Measurements from ENCODE around the gene CDK10.
"Not testable (repeated sequence)": the region's sequence is repeated elsewhere in the genome, so short reads cannot be mapped to it uniquely, and the experiment has no call there.

Gene CDK10, protein sequence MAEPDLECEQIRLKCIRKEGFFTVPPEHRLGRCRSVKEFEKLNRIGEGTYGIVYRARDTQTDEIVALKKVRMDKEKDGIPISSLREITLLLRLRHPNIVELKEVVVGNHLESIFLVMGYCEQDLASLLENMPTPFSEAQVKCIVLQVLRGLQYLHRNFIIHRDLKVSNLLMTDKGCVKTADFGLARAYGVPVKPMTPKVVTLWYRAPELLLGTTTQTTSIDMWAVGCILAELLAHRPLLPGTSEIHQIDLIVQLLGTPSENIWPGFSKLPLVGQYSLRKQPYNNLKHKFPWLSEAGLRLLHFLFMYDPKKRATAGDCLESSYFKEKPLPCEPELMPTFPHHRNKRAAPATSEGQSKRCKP

DNA sequence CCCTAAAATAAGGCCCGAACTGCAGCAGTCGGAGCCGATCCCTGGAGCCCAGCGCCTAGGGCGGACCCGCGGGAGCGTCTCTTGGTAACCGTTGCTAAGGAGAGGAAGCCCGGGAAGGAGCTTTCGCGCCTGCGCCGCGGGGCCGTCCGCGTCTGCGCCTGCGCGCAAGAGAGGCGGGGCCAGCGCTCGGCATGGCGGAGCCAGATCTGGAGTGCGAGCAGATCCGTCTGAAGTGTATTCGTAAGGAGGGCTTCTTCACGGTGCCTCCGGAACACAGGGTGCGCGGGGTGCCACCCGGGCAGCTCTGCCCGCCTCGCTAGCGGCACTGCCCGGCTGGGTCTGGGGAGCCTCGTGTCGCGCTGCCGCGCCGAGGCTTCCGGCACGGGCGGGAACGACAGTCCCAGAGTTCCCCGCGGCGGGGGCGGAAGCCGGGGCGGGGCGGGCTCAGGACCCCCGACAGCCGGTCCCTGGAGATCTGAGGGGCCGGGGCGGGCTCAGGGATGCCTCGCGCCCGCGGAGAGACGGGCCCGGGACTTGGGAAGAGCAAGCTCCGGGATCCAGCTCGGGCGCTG is at the start of gene CDK10:
Gene CDK10, plus strand, starts transcription at position 170 of the 572 bp plus-strand sequence. Its CDS starts 22 bp downstream, at position 192.
- peak; percentile 91 for DNase-seq

DNA sequence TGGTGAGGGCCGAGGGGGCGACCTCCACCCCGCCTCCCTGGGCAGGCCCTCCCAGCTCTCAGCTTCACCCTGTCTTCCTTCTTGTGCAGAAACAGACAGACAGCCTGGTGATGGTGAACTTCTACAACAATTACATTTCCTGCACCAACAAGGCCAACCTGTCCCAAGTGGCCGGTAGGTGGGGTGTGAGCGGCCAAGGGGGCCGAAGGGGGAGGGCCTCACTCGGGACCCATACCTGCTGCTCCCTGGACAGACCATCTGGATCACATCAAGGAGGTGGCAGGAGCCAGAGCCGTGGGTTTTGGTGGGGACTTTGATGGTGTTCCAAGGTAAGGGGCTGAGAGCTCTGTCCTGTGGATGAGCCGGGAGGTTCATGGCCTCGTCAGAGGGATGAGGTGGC is 49.1 kb upstream of the CDK10 start:
- DNase-seq: no peak

DNA sequence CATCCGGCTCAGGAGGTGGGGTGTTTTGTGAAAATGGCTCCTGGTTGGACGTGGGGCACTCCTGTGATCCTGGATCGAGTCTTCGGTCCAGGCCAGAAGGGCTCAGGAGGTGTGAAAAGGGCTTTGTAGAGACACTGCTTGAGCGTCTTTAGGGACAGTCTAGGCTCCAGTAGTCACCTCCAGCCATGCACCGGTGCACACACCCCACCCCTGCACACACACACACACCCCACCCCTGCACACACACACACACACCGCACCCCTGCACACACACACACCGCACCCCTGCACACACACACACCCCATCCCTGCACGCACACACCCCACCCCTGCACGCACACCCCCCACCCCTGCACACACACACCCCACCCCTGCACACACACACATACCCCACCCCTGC is 48.0 kb upstream of the CDK10 start:
- DNase-seq: no peak

GRCh38 chr16:89639385-89639784 is 47.1 kb upstream of the CDK10 start:
- DNase-seq: no peak

DNA sequence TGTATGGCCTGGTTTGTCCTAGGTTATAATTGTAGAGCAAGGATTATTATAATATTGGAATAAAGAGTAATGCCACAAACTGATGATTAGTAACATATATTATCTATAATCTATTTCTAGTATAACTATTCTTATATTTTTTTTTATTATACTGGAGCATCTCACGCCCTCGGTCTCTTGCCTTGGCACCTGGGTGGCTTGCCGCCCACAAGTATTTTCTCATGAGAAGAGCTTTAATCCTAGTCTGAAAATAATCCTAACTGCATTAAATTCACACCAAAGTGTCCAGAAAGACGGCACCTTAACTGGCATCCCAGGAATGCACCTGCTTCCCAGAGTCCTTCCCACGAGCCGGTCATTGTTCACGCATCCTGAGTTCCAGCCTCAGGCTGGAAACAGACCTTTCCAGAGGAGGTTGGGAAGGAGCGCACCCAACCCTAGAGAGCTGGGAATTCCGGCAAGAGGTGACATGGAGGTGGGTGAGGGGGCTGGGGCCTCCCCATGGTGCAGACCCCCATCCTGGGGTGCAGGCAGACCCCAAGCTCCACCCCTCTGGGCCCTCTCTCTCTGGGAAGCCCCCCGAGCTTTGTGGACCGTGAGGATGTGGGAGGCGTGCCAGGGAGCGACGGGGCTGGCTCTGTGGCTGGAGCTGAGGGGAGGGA is 44.9 kb upstream of the CDK10 start:
- DNase-seq: no peak

GRCh38 chr16:89642574-89642973 is 43.9 kb upstream of the CDK10 start:
- DNase-seq: no peak

- DNase-seq: no peak
Measured at GRCh38 chr16:89643769-89644300, 42.7 kb upstream of the CDK10 start.

DNA sequence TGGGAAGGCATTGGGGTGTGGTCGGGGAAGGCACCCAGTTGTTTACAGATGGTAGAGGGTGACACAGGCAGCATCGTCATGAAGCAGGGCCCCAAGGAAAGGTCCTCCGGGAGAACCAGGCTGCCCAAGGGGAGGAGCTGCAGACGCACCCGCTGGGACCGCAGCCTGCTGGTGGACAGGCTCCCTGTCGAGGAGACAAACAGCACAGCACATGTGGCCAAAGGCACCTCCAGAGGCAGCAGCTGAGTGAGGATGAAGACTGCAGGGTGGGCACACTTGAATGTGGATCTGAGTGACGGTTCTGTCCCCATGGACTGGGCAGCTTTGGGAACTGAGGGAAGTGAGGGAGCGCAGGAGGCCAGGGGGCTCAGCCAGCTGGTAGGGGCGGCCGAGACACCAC is 41.4 kb upstream of the CDK10 start:
- no peak for DNase-seq

- DNase-seq: no peak
Measured at GRCh38 chr16:89646270-89646669, 40.2 kb upstream of the CDK10 start.

GRCh38 chr16:89646906-89647305 is 39.6 kb upstream of the CDK10 start:
- no peak for DNase-seq

- no peak for DNase-seq
Measured at GRCh38 chr16:89651584-89651983, 34.9 kb upstream of the CDK10 start.

GRCh38 chr16:89653656-89654295 is 32.7 kb upstream of the CDK10 start:
- DNase-seq: no peak

DNA sequence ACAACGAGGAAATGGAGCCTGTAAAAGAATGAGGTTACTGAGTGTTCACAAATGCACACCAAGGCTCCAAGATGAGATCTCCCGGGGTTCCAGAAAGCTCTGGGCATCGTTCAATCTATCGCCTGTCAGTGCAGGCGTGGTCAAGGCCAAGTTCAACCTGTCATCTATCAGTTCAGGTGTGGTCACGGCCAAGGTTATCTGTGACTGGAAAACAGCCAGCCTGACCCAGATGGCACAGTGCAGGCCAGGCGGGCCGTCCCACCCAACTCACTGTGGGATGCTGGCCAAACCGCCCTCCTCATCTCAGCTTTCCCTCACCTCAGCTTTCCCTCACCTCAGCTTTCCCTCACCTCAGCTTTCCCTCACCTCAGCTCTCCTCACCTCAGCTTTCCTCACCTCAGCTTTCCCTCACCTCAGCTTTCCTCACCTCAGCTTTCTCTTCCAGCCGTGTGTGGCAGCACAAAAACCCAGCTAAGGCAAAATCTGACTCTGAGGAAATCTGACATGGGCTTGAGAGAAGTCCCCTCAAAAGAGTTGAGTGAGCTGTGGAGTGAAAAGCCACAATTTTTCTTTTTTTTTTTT is 31.3 kb upstream of the CDK10 start:
- no peak for DNase-seq

DNA sequence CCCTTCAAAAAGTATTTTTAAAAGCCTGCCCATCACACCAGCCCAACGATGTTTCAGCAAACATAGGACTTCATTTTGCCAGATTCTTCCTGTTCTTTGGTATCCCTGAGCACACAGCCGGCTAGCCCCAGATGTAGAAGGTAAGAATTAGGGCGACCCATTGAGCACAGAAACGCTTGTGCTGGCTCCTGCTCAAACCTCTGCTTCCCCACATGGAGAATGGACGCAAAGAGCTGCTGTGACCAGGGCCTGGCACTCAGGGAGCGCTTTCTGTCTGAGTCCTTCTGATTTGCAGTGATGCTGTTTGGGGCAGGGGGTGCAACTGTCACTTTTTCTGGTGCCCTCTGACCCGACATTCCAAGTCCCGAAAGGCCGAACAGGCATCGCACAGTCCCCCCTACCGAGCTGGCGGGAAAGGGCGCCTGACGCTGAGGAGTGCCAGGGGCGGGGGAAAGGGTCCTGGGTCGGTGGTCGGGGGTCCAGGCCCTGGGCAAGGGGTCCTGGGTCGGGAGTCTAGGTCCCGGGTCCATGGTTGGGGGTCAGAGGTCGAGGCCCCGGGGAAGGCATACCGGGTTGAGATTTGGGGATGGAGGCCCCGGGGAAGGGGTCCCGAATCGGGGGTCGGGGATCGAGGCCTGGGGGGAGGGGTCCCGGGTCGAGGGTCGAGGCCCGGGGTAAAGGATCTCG is 29.9 kb upstream of the CDK10 start:
- no peak for DNase-seq

DNA sequence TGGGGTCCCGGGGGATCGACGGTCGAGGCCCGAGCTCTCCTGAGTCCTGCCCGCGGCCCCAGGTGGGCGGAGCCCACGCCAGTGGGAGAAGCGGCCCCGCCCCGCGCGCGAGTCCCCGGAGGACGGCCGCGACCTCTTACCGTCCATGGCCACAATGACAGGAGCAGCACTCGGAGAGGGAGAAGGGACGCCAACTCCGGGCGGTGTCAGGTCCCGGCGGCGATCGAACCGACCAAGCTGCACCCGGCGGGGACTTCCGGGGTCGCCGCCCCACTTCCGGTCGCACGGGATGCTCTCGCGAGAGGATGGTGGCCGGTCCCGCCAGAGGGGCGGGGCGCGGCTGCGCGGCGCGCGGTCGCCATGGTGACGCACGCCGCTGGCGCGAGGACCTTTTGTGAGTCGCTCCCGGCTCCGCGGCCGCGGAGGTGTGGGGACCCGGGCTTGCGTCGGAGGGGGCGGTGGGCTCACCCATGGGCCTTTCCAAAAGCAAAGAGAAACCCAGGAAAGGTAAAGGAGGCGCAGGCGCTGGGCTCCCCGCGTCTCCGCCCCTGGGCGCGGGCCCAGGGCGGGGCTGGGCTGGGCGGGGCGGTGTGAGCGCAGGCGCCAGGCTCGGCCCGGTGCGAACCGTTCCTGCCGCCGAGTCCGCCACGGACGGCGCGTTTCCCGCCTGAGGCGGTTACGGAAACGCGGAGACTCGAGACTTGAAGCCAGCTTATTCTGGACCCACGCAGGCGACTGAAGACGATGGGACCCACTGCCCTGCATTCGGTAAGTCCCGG is 28.9 kb upstream of the CDK10 start, which contains the start of the genes CHMP1A and SPATA33:
Gene CHMP1A, minus strand, starts transcription at position 267 of the 779 bp plus-strand sequence. Its CDS starts 120 bp downstream, at position 147.
Gene SPATA33, plus strand, starts transcription at position 395 of the 779 bp plus-strand sequence. Its CDS starts 76 bp downstream, at position 471.
- DNase-seq: peak; percentile 94

- DNase-seq: peak; percentile 40
Measured at GRCh38 chr16:89658221-89658879, 28.1 kb upstream of the CDK10 start.

DNA sequence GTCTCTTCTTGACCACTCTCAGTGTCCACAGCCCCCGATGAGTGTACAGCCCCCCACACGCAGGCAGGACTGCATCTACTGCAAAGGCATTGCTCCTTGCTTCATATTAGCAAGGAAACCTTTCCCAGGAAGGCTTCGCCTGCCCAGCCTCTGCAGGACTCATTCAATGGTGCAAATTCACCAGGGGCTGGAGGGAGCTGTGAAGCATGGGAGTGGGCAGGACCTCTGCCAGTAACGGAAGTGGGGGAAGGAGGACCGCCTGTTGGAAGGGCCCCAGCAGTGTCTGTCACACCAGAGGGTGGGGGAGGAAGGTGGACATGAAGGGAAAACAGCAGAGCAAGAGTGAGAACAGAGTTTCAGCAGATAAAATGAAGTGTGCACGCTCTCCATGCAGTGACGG is 26.3 kb upstream of the CDK10 start:
- no peak for DNase-seq

DNA sequence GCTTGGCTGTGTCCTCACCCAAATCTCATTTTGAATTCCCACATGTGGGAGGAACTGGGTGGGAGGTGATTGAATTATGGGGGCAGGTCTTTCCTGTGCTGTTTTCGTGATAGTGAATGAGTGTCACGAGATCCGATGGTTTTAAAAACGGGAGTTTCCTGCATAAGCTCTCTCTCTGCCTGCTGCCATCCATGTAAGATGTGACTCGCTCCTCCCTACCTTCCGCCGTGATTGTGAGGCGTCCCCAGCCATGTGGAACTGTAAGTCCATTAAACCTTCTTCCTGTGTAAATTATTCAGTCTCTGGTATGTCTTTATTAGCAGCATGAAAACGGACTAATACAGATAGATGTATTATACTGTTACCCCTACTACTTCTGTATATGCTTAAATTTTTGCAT is 25.3 kb upstream of the CDK10 start:
- no peak for DNase-seq

GRCh38 chr16:89664238-89664637 is 22.3 kb upstream of the CDK10 start:
- DNase-seq: not testable (repeated sequence)

DNA sequence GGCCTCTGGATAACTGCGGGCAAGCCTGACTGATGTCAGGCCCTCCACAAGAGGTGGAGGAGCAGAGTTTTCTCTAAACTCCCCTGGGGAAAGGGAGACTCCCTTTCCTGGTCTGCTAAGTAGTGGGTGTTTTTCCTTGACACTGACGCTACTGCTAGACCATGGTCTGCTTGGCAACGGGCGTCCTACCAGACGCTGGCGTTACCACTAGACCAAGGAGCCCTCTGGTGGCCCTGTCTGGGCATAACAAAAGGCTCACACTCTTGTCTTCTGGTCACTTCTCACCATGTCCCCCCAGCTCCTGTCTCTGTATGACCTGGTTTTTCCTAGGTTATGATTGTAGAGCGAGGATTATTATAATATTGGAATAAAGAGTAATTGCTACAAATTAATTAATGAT is 19.5 kb upstream of the CDK10 start:
- not testable (repeated sequence) for DNase-seq

- no peak for DNase-seq
Measured at GRCh38 chr16:89667633-89668032, 18.9 kb upstream of the CDK10 start.

Measured in stimulated activated CD4-positive, alpha-beta T cell treated with anti-CD3 and anti-CD28 coated beads, Interleukin-15, amount 100 ng/mL, for 24 hours (primary cell).